Effector memory CD8-positive, alpha-beta T cell (primary cell): ENCODE results near the gene LTBP1.
A peak's percentile ranks its signal among the peaks of the same experiment; 100 is the strongest.
"Not testable (repeated sequence)": the region's sequence is repeated elsewhere in the genome, so short reads cannot be mapped to it uniquely, and the experiment has no call there.

Experiments
- ATAC-seq: fragments of 150-1000 bp; cut with Tn5 transposase; replicated peaks from 2 replicates; pipeline ENCODE4 v1.10.0; 2021; ENCODE audit warnings: mild to moderate bottlenecking, moderate library complexity
- DNase-seq, 3 experiments: peaks; one replicate each; pipeline ENCODE4 v3.0.0; 2021
- H3K27ac Mint-ChIP-seq, 2 donors: one replicate each; pipeline ENCODE4 v1.8.0; 2022; ENCODE audit warnings: mild to moderate bottlenecking in 2 of 2, mixed read lengths in 2 of 2, moderate library complexity in 2 of 2
- H3K27me3 Mint-ChIP-seq, 2 donors: one replicate each; pipeline ENCODE4 v1.8.0; 2022; ENCODE audit warnings: mixed read lengths in 2 of 2
- H3K36me3 Mint-ChIP-seq: one replicate; pipeline ENCODE4 v1.8.0; 2022; ENCODE audit warnings: mild to moderate bottlenecking, moderate library complexity, mixed read lengths; ENCODE audit not compliant: insufficient read depth
- H3K4me1 Mint-ChIP-seq, 2 donors: one replicate each; pipeline ENCODE4 v1.8.0; 2022; ENCODE audit warnings: low read depth in 2 of 2, mixed read lengths in 2 of 2
- H3K4me3 Mint-ChIP-seq, 2 donors: one replicate each; pipeline ENCODE4 v1.8.0; 2022; ENCODE audit warnings: mild to moderate bottlenecking in 2 of 2, mixed read lengths in 2 of 2, moderate library complexity in 2 of 2
- H3K9me3 Mint-ChIP-seq, 2 donors: one replicate each; pipeline ENCODE4 v1.8.0; 2022; ENCODE audit warnings: mixed read lengths in 2 of 2

Gene LTBP1

GRCh38 chr2:33167622-33168245 lies 221.0 kb downstream of the LTBP1 start:
- Mint-ChIP-seq H3K27ac (peak overlapping the region in 1 of 2 donors; percentile 11), H3K36me3 (no peaks in the 10 kb centered on the region), H3K4me1 (no peaks in the 10 kb centered on the region), H3K27me3 (peaks cover 0 to 6% of the 10 kb centered on the region in 2 donors), H3K9me3 (no peaks in the 10 kb centered on the region), H3K4me3 (no peak overlapping the region)
- ATAC-seq = no peak
- no peak for DNase-seq

- Mint-ChIP-seq H3K9me3 (no peaks in the 10 kb centered on the region), H3K27me3 (peaks cover 0 to 6% of the 10 kb centered on the region in 2 donors), H3K36me3 (no peaks in the 10 kb centered on the region), H3K4me1 (no peaks in the 10 kb centered on the region), H3K4me3 (no peak overlapping the region), H3K27ac (no peak overlapping the region)
- no peak for ATAC-seq
- DNase-seq = no peak
These were observed 221.7 kb downstream of the LTBP1 start for GRCh38 chr2:33168425-33168824.

GRCh38 chr2:33168922-33169321 lies 222.2 kb downstream of the LTBP1 start:
- H3K4me1 Mint-ChIP-seq = no peaks in the 10 kb centered on the region
- no peaks in the 10 kb centered on the region for H3K9me3 Mint-ChIP-seq
- ATAC-seq = no peak
- H3K27me3 Mint-ChIP-seq = peaks cover 0 to 6% of the 10 kb centered on the region in 2 donors
- H3K27ac Mint-ChIP-seq = no peak overlapping the region
- no peak for DNase-seq
- H3K36me3 Mint-ChIP-seq = no peaks in the 10 kb centered on the region
- H3K4me3 Mint-ChIP-seq = no peak overlapping the region

GRCh38 chr2:33170251-33170650 lies 223.5 kb downstream of the LTBP1 start:
- ATAC-seq, H3K4me3 Mint-ChIP-seq, H3K9me3 Mint-ChIP-seq, H3K27me3 Mint-ChIP-seq, H3K36me3 Mint-ChIP-seq, H3K4me1 Mint-ChIP-seq, DNase-seq, H3K27ac Mint-ChIP-seq: not testable (repeated sequence)

GRCh38 chr2:33177627-33178026 lies 230.9 kb downstream of the LTBP1 start:
- Mint-ChIP-seq H3K27ac (no peak overlapping the region), H3K36me3 (no peaks in the 10 kb centered on the region), H3K9me3 (no peaks in the 10 kb centered on the region), H3K4me1 (no peaks in the 10 kb centered on the region), H3K4me3 (no peak overlapping the region), H3K27me3 (no peaks in the 10 kb centered on the region)
- no peak for ATAC-seq
- DNase-seq = no peak

- Mint-ChIP-seq H3K27me3 (no peaks in the 10 kb centered on the region), H3K27ac (no peak overlapping the region), H3K4me1 (no peaks in the 10 kb centered on the region), H3K9me3 (no peaks in the 10 kb centered on the region), H3K4me3 (no peak overlapping the region), H3K36me3 (no peaks in the 10 kb centered on the region)
- no peak for DNase-seq
- no peak for ATAC-seq
These were observed 231.5 kb downstream of the LTBP1 start for GRCh38 chr2:33178209-33178608.

- Mint-ChIP-seq H3K4me1 (no peaks in the 10 kb centered on the region), H3K27ac (no peak overlapping the region), H3K27me3 (no peaks in the 10 kb centered on the region), H3K4me3 (no peak overlapping the region), H3K36me3 (no peaks in the 10 kb centered on the region), H3K9me3 (no peaks in the 10 kb centered on the region)
- DNase-seq = no peak
- ATAC-seq = no peak
These were observed 234.2 kb downstream of the LTBP1 start for GRCh38 chr2:33180915-33181314.

GRCh38 chr2:33181466-33181865 lies 234.7 kb downstream of the LTBP1 start:
- Mint-ChIP-seq H3K9me3 (no peaks in the 10 kb centered on the region), H3K27ac (no peak overlapping the region), H3K36me3 (no peaks in the 10 kb centered on the region), H3K4me1 (no peaks in the 10 kb centered on the region), H3K27me3 (no peaks in the 10 kb centered on the region), H3K4me3 (no peak overlapping the region)
- DNase-seq (no peak), ATAC-seq (no peak)

- Mint-ChIP-seq H3K9me3 (no peaks in the 10 kb centered on the region), H3K27ac (no peak overlapping the region), H3K4me3 (no peak overlapping the region), H3K27me3 (no peaks in the 10 kb centered on the region), H3K36me3 (no peaks in the 10 kb centered on the region), H3K4me1 (no peaks in the 10 kb centered on the region)
- no peak for ATAC-seq
- DNase-seq = no peak
These were observed 237.3 kb downstream of the LTBP1 start for GRCh38 chr2:33184041-33184440.

GRCh38 chr2:33186937-33187336 lies 240.2 kb downstream of the LTBP1 start:
- Mint-ChIP-seq H3K4me1 (no peaks in the 10 kb centered on the region), H3K27ac (no peak overlapping the region), H3K9me3 (no peaks in the 10 kb centered on the region), H3K36me3 (no peaks in the 10 kb centered on the region), H3K4me3 (no peak overlapping the region), H3K27me3 (peaks cover 7 to 9% of the 10 kb centered on the region in 2 donors)
- DNase-seq (no peak), ATAC-seq (no peak)

- Mint-ChIP-seq H3K36me3 (no peaks in the 10 kb centered on the region), H3K27me3 (peaks cover 7 to 9% of the 10 kb centered on the region in 2 donors), H3K9me3 (no peaks in the 10 kb centered on the region), H3K4me1 (no peaks in the 10 kb centered on the region), H3K27ac (no peak overlapping the region), H3K4me3 (no peak overlapping the region)
- no peak for ATAC-seq
- DNase-seq = no peak
These were observed 242.0 kb downstream of the LTBP1 start for GRCh38 chr2:33188799-33189198.

GRCh38 chr2:33190393-33190937 lies 243.7 kb downstream of the LTBP1 start:
- DNase-seq (no peak), ATAC-seq (no peak)
- Mint-ChIP-seq H3K27ac (no peak overlapping the region), H3K27me3 (peaks cover 7 to 9% of the 10 kb centered on the region in 2 donors), H3K4me3 (no peak overlapping the region), H3K4me1 (no peaks in the 10 kb centered on the region), H3K9me3 (no peaks in the 10 kb centered on the region), H3K36me3 (no peaks in the 10 kb centered on the region)

- Mint-ChIP-seq H3K4me1 (no peaks in the 10 kb centered on the region), H3K36me3 (no peaks in the 10 kb centered on the region), H3K4me3 (no peak overlapping the region), H3K27me3 (peaks cover 9 to 10% of the 10 kb centered on the region in 2 donors), H3K27ac (no peak overlapping the region), H3K9me3 (no peaks in the 10 kb centered on the region)
- DNase-seq (no peak), ATAC-seq (no peak)
These were observed 249.1 kb downstream of the LTBP1 start for GRCh38 chr2:33195891-33196290.

- H3K9me3 Mint-ChIP-seq = no peaks in the 10 kb centered on the region
- ATAC-seq = no peak
- H3K4me3 Mint-ChIP-seq = no peak overlapping the region
- no peak for DNase-seq
- peaks cover 8 to 10% of the 10 kb centered on the region in 2 donors for H3K27me3 Mint-ChIP-seq
- H3K4me1 Mint-ChIP-seq = no peaks in the 10 kb centered on the region
- no peak overlapping the region for H3K27ac Mint-ChIP-seq
- no peaks in the 10 kb centered on the region for H3K36me3 Mint-ChIP-seq
These were observed 249.9 kb downstream of the LTBP1 start for GRCh38 chr2:33196700-33197099.
